Stimulated activated CD4-positive, alpha-beta T cell treated with anti-CD3 and anti-CD28 coated beads, Interleukin-4, amount 100 ng/mL, for 1 hour (primary cell): Measurements from ENCODE around the gene EIF4E3.

Experiments
- DNase-seq: peaks from one replicate; pipeline ENCODE4 v3.0.0-alpha.2; 2020

The EIF4E3 gene

GRCh38 chr3:71722693-71723092 lies 2.5 kb downstream of the EIF4E3 start:
- no peak for DNase-seq

GRCh38 chr3:71721651-71722157 lies 3.5 kb downstream of the EIF4E3 start:
- no peak for DNase-seq

GRCh38 chr3:71721002-71721401 lies 4.2 kb downstream of the EIF4E3 start:
- no peak for DNase-seq

GRCh38 chr3:71718072-71718471 lies 7.1 kb downstream of the EIF4E3 start:
- DNase-seq: no peak

GRCh38 chr3:71714595-71714994 lies 10.6 kb downstream of the EIF4E3 start:
- DNase-seq: no peak

GRCh38 chr3:71713041-71713440 lies 12.2 kb downstream of the EIF4E3 start:
- no peak for DNase-seq

- no peak for DNase-seq
These were observed 14.2 kb downstream of the EIF4E3 start for GRCh38 chr3:71710906-71711494.

GRCh38 chr3:71709908-71710511 lies 15.2 kb downstream of the EIF4E3 start:
- no peak for DNase-seq

GRCh38 chr3:71708476-71709105 lies 16.6 kb downstream of the EIF4E3 start:
- DNase-seq: no peak

- no peak for DNase-seq
These were observed 17.6 kb downstream of the EIF4E3 start for GRCh38 chr3:71707595-71707994.

- no peak for DNase-seq
These were observed 19.5 kb downstream of the EIF4E3 start for GRCh38 chr3:71705681-71706080.

- DNase-seq: no peak
These were observed 20.3 kb downstream of the EIF4E3 start for GRCh38 chr3:71704915-71705314.

- no peak for DNase-seq
These were observed 21.4 kb downstream of the EIF4E3 start for GRCh38 chr3:71703797-71704196.

GRCh38 chr3:71702131-71703024 lies 22.8 kb downstream of the EIF4E3 start:
- DNase-seq: no peak

- DNase-seq: no peak
These were observed 23.9 kb downstream of the EIF4E3 start for GRCh38 chr3:71701251-71701762.

- no peak for DNase-seq
These were observed 30.2 kb downstream of the EIF4E3 start for GRCh38 chr3:71695000-71695482.

- no peak for DNase-seq
These were observed 30.7 kb downstream of the EIF4E3 start for GRCh38 chr3:71694358-71694999.

GRCh38 chr3:71693641-71694040 lies 31.6 kb downstream of the EIF4E3 start:
- DNase-seq: no peak

- DNase-seq: no peak
These were observed 33.1 kb downstream of the EIF4E3 start for GRCh38 chr3:71692139-71692538.

- no peak for DNase-seq
These were observed 34.8 kb downstream of the EIF4E3 start for GRCh38 chr3:71690341-71690841.

- no peak for DNase-seq
These were observed 35.9 kb downstream of the EIF4E3 start for GRCh38 chr3:71689291-71689690.

GRCh38 chr3:71688121-71688520 lies 37.1 kb downstream of the EIF4E3 start:
- DNase-seq: no peak
